SK-N-SH (cell line): ENCODE data around the gene RPS6KL1. TPM values are rescaled to one million over a fixed set of nuclear protein-coding genes. Genes with fewer than 3 reads are reported as not detected.

Source experiments
- CHD2 ChIP-seq: fragments of 150-350 bp; IDR thresholded peaks from 2 replicates; pipeline ENCODE4 v1.6.1; 2018; ENCODE audit warnings: low read length; ENCODE audit not compliant: partially characterized antibody
- CTCF ChIP-seq: fragments of 200-600 bp; sonication (generic); IDR thresholded peaks from 2 replicates; pipeline ENCODE4 v1.6.1; 2017; ENCODE audit warnings: antibody characterized with exemption, mild to moderate bottlenecking, moderate library complexity
- ELF1 ChIP-seq: IDR thresholded peaks from 2 replicates; pipeline ENCODE4 v1.4.0; 2012
- EP300 ChIP-seq, 2 experiments: IDR thresholded peaks; 2 replicates each; pipeline versions ENCODE4 v1.4.0 to v1.6.1; 2012; ENCODE audit warnings: borderline replicate concordance in 1 of 2, low read depth in 1 of 2, low read length in 1 of 2
- FOSL2 ChIP-seq: IDR thresholded peaks from 2 replicates; pipeline ENCODE4 v1.4.0; 2012; ENCODE audit warnings: low read depth, mild to moderate bottlenecking, moderate library complexity, borderline replicate concordance
- FOXJ3 ChIP-seq: sonication (generic); formaldehyde crosslinking; IDR thresholded peaks from 2 replicates; pipeline ENCODE4 v1.5.1; 2020; ENCODE audit warnings: mild to moderate bottlenecking, missing genetic modification reagents
- FOXM1 ChIP-seq: IDR thresholded peaks from 2 replicates; pipeline ENCODE4 v1.4.0; 2012; ENCODE audit warnings: low read depth, mild to moderate bottlenecking
- IRF3 ChIP-seq: fragments of 150-350 bp; IDR thresholded peaks from 2 replicates; pipeline ENCODE4 v1.6.1; 2016; ENCODE audit warnings: mild to moderate bottlenecking, low read depth, low read length
- JUND ChIP-seq: IDR thresholded peaks from 2 replicates; pipeline ENCODE4 v1.4.0; 2012
- MAX ChIP-seq: IDR thresholded peaks from 2 replicates; pipeline ENCODE4 v1.4.0; 2012; ENCODE audit warnings: low read depth
- MEF2A ChIP-seq: IDR thresholded peaks from 2 replicates; pipeline ENCODE4 v1.4.0; 2012; ENCODE audit warnings: low read depth, borderline replicate concordance
- MXI1 ChIP-seq: IDR thresholded peaks from 2 replicates; pipeline ENCODE4 v1.6.1; 2012; ENCODE audit warnings: mild to moderate bottlenecking, low read depth, low read length, improper control_type of control experiment
- NRF1 ChIP-seq: IDR thresholded peaks from 2 replicates; pipeline ENCODE4 v1.6.1; 2012; ENCODE audit warnings: low read depth, mild to moderate bottlenecking, low read length
- RAD21 ChIP-seq: IDR thresholded peaks from 2 replicates; pipeline ENCODE4 v1.6.1; 2012; ENCODE audit warnings: mild to moderate bottlenecking, low read length
- RCOR1 ChIP-seq: fragments of 150-350 bp; IDR thresholded peaks from 2 replicates; pipeline ENCODE4 v1.6.1; 2017; ENCODE audit warnings: antibody characterized with exemption, low read length
- RFX5 ChIP-seq: IDR thresholded peaks from 2 replicates; pipeline ENCODE4 v1.6.1; 2012; ENCODE audit warnings: mild to moderate bottlenecking, improper control_type of control experiment, low read length
- RXRA ChIP-seq: IDR thresholded peaks from 2 replicates; pipeline ENCODE4 v1.4.0; 2012; ENCODE audit warnings: low read depth, mild to moderate bottlenecking, borderline replicate concordance
- SIN3A ChIP-seq: IDR thresholded peaks from 2 replicates; pipeline ENCODE4 v1.6.1; 2012; ENCODE audit warnings: low read depth, mild to moderate bottlenecking, low read length, moderate library complexity, borderline replicate concordance
- TAF1 ChIP-seq: IDR thresholded peaks from 2 replicates; pipeline ENCODE4 v1.6.1; 2012; ENCODE audit warnings: low read depth, mild to moderate bottlenecking, low read length, moderate library complexity, borderline replicate concordance
- TEAD4 ChIP-seq: IDR thresholded peaks from 2 replicates; pipeline ENCODE4 v1.4.0; 2012; ENCODE audit warnings: mild to moderate bottlenecking, borderline replicate concordance; ENCODE audit not compliant: insufficient read depth
- ZBTB33 ChIP-seq: IDR thresholded peaks from 2 replicates; pipeline ENCODE4 v1.4.0; 2012; ENCODE audit warnings: low read depth, borderline replicate concordance
- polyA plus RNA-seq, 3 experiments: library from polyadenylated mRNA; depleted of rRNA; stranded (reverse); fragments of >200 nt; gene quantifications; 2 replicates each; pipeline ENCODE4 v1.2.3, GENCODE V29; 2012

Gene RPS6KL1
- polyA plus RNA-seq, 1 of the 3 experiments (the other 2 are of a cell fraction), result 2.5 TPM

- TF ChIP-seq FOXM1, result no peak
- TF ChIP-seq FOXJ3, result no peak
- no peak for TF ChIP-seq RXRA
- TF ChIP-seq RCOR1, result no peak
- no peak for TF ChIP-seq EP300 (IDR thresholded peaks at IDR 0.05; ENCODE audit: borderline replicate concordance in 1 of 2, low read depth in 1 of 2, low read length in 1 of 2)
- TF ChIP-seq CTCF, result peak; percentile 97
- TF ChIP-seq TEAD4, result no peak
- TF ChIP-seq ELF1, result no peak
- TF ChIP-seq RAD21, result peak; percentile 73
- TF ChIP-seq MEF2A, result no peak
- no peak for TF ChIP-seq TAF1
- no peak for TF ChIP-seq RFX5
- no peak for TF ChIP-seq CHD2
- TF ChIP-seq IRF3, result no peak
- peak; percentile 98 for TF ChIP-seq MXI1
- TF ChIP-seq SIN3A, result peak; percentile 89
- no peak for TF ChIP-seq NRF1
- TF ChIP-seq JUND, result no peak
- no peak for TF ChIP-seq FOSL2
- TF ChIP-seq MAX, result peak; percentile 95
- no peak for TF ChIP-seq ZBTB33
Measured at GRCh38 chr14:74905595-74906142, 17.4 kb downstream of the RPS6KL1 start (continued).
